Adrenal gland (tissue), 5 donors: ENCODE results near the gene DCDC2C.

Experiments used
- POLR2A ChIP-seq, 2 donors: fragments of 450-650 bp; IDR thresholded peaks; one replicate each; pipeline ENCODE4 v1.6.1; 2017; ENCODE audit warnings: antibody characterized with exemption in 2 of 2, mild to moderate bottlenecking in 2 of 2, moderate library complexity in 1 of 2
- TF ChIP-seq, protein P1 (sequence below), 6 experiments: fragments of 450-650 bp in 4 of 6; fragments of 200-600 bp in 2 of 6; sonication (generic) in 1 of 6; IDR thresholded peaks; 1 replicate in 5 of 6; 2 replicates in 1 of 6; pipeline versions ENCODE4 v1.5.1 to v1.8.0; 2016 to 2021; ENCODE audit warnings: antibody characterized with exemption in 6 of 6, mild to moderate bottlenecking in 2 of 6, moderate library complexity in 1 of 6
- donor health status: DM: no; HTN: no; CAD: no.

DNA sequence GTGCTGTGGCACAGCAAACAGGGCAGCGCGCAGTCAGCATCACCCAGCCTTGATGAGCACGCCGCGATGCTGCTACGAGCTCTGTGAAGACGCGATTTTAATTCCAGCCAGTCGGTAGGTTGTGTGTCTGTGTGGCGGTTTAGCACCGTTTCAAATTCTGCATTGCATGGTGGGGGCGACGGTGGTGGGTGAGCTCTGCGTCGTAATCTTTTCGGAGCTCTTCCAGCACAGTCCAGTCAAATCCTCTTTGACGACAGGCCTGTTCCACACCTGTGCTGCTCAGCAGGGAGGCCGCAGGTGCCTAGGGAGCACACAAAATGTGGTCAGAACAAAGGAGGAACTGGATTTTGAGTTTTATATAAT lies 36.8 kb upstream of the DCDC2C start:
- TF ChIP-seq, protein P1, sequence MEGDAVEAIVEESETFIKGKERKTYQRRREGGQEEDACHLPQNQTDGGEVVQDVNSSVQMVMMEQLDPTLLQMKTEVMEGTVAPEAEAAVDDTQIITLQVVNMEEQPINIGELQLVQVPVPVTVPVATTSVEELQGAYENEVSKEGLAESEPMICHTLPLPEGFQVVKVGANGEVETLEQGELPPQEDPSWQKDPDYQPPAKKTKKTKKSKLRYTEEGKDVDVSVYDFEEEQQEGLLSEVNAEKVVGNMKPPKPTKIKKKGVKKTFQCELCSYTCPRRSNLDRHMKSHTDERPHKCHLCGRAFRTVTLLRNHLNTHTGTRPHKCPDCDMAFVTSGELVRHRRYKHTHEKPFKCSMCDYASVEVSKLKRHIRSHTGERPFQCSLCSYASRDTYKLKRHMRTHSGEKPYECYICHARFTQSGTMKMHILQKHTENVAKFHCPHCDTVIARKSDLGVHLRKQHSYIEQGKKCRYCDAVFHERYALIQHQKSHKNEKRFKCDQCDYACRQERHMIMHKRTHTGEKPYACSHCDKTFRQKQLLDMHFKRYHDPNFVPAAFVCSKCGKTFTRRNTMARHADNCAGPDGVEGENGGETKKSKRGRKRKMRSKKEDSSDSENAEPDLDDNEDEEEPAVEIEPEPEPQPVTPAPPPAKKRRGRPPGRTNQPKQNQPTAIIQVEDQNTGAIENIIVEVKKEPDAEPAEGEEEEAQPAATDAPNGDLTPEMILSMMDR (IDR thresholded peaks at IDR 0.05): no peak
- no peak for TF ChIP-seq POLR2A (IDR thresholded peaks at IDR 0.05)
